Measurements from ENCODE around the gene ELP2.
A peak's percentile ranks its signal among the peaks of the same experiment; 100 is the strongest.
"Not testable (repeated sequence)": the region's sequence is repeated elsewhere in the genome, so short reads cannot be mapped to it uniquely, and the experiment has no call there.

The ELP2 gene

DNA sequence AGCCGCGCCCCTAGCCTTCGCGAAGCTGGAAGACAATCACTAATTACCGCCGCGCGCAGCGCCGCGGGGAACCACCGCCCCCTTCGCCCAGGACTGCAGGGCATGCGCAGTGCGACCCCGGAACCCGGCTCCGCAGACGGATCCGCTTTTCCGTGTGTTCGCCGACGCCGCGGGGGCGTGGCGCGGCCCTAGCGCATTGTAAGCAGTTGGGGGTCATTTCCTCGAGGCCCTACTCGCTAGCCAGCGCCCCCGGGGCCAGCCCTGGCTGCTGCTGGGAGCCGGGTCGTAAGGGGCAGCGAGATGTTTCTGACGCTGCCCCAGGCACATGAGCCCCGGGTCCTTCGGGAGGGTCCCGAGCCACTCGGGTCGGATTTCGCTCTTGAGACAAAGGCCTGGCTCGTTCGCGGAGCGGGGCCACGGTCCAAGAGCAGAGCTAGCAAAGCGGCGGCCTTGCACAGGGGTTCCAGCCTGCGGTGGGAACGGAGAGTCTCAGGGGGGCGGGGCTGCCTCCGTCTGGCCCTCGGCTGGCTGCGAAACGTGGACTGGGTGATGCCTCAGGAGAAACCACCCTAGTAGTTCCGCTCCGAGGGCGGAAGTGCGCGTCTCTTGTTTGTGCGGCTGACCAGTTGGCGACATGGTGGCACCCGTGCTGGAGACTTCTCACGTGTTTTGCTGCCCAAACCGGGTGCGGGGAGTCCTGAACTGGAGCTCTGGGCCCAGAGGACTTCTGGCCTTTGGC is at the start of gene ELP2, which contains the start of gene SLC39A6:
TSS of gene ELP2 (plus strand) at position 600 of the 739 bp plus-strand sequence. CDS start at position 635, 35 bp downstream.
TSS of gene SLC39A6 (minus strand) at position 41 of the 739 bp plus-strand sequence. CDS start 2,333 bp downstream, outside the sequence.
- peak; percentile 94 for DNase-seq

- DNase-seq = not testable (repeated sequence)
Measured at GRCh38 chr18:36081118-36081517, 48.6 kb upstream of the ELP2 start.

DNA sequence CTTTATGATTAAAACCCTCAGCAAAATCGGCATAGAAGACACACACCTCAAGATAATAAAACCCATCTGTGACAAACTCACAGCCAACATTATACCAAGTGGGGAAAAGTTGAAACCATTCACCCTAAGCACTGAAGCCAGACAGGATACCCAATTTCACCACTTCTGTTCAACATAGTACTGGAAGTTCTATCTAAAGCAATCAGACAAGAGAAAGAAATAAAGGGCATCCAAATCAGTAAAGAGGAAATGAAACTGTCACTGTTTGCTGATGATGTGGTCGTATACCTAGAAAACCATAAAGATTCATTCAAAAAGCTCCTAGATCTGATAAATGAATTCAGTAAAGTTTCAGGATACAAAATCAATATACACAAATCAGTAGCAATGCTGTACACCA is 46.0 kb upstream of the ELP2 start:
- DNase-seq = no peak

- no peak for DNase-seq
Measured at GRCh38 chr18:36085195-36085594, 44.5 kb upstream of the ELP2 start.

DNA sequence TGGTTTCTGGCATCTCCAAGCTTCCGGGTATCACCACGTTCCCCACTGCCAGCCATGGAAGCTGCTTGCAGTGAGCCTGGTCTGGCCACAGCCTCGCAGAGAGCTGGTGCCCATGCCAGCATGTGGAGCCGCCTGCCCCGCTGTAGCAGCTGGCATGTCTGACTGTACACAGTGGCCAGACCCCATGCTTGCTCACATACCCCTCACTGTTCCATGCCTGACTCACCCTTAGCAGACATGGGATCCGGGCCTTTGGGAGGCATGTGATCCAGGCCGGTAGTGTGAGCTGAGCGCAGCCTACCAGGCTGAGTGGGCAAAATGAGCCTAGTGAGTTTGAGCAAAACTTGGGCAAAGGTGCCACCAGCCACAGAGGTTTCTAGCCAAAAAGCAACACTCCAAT is 43.5 kb upstream of the ELP2 start:
- no peak for DNase-seq

GRCh38 chr18:36088256-36088655 is 41.4 kb upstream of the ELP2 start:
- DNase-seq = no peak

GRCh38 chr18:36089001-36089400 is 40.7 kb upstream of the ELP2 start:
- no peak for DNase-seq

DNA sequence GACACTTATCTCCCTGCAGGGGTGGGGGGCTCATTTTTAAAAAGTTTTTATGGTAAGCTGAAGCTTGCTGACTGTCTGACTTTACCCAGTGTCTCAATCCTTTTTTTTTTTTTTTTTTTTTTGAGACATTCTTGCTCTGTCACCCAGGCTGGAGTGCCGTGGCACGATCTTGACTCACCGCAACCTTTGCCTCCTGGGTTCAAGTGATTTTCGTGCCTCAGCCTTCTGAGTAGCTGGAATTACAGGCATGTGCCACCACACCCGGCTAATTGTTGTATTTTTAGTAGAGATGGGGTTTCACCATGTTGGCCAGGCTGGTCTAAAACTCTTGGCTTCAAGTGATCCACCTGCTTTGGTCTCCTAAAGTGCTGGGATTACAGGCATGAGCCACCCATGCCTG is 37.6 kb upstream of the ELP2 start:
- DNase-seq = not testable (repeated sequence)

GRCh38 chr18:36094431-36094830 is 35.3 kb upstream of the ELP2 start:
- no peak for DNase-seq

DNA sequence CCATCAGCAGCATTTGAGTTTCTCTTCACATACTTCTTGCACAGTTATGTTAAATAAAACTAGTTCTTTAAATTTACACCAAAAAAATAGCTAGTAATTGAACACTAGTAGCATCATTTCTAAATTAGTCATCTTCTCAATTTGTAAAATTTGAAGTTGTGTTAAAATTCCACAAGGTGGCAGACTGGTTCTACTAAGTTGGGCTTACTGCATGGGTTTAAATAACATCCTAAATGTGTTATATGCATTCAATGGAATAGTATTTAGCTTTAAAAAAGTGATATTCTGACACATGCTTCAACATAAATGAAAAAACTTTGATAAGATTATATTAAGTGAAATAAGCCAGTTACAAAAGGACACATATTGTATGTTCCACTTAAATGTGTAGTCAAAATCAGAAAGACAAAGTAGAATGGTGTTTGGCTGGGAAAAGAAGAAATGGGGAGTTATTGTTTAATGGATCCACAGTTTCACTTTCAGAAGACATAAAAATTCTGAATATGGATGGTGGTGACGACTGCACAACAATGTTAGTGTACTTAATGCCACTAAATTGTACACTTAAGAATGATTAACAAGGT is 33.7 kb upstream of the ELP2 start:
- no peak for DNase-seq

GRCh38 chr18:36096955-36097354 is 32.7 kb upstream of the ELP2 start:
- DNase-seq = no peak

DNA sequence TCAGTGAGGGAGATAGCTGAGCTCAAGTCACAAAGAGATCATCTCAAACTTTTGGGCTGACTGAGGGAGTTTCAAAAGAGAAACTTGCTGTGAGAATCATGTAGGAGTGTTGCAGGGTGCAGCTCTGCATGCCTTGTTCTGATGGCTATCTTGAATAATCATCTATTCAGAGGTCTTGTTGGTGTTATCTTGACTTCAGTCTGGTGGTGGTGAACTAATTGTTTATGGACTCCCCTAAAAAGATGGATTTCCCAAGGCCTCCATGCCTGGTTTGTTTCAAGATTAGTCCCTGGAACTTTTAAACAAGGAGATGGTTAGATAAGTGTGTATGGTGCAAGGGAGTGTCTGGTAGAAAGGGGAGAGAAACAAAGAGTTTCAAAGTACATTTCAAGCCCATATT is 30.4 kb upstream of the ELP2 start:
- no peak for DNase-seq

DNA sequence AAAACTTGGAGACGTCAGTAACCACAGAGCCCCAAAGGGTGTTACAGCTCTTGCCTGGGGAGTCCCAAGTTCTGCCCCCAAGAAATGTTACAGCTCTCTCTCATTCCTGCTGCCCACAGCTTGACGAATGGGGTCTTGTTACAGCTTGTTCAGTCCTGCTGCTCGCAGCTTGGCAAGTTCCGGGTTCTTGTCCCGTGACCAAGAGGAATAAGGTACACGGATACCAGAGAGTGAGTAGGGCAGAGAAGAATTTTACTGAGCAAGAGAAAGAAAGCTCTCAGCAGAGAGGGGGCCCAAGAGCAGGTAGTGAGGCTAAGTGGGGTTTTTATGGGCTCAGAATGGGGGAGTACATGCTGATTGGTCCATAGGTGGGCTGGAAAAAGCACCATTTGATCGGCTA is 27.8 kb upstream of the ELP2 start:
- DNase-seq = no peak

- no peak for DNase-seq
Measured at GRCh38 chr18:36104749-36105148, 24.9 kb upstream of the ELP2 start.

GRCh38 chr18:36107477-36107876 is 22.2 kb upstream of the ELP2 start:
- DNase-seq = no peak

- DNase-seq = no peak
Measured at GRCh38 chr18:36108196-36108595, 21.5 kb upstream of the ELP2 start.

DNA sequence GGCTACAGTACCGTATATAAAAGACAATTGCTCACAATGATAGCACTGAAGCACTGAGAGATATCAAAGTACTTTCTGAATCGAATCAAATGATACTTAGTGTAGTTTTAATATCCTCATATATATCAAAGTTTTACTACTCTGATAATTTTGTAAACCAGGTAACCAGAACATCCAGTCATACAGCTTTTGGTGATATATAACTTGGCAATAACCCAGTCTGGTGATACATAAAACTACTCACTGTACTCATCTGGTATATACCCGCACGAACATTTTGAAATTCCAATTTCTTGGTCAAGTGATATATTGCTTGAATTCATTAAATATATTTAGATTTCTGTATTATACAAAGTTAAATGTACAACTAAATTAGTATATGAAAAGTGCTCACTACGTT is 21.1 kb upstream of the ELP2 start:
- no peak for DNase-seq

DNA sequence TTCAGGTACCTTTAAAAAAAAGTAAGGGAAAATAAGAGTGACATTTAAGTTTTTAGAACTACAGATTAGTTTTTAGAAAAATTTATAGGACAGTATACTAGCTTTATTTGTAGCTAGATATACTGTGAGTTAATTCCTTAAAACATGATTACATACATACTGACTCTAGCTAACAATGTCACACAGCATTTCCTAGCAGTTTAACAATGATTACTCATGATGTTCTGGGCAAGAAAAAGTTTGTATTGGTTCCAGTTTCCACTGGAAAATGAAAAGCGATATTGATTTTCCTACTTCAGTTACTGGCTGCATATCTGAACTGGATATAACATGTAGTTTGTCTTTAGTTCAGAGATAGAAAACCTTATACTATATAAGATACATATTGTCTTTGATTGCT is 20.0 kb upstream of the ELP2 start:
- no peak for DNase-seq

GRCh38 chr18:36112302-36112701 is 17.4 kb upstream of the ELP2 start:
- DNase-seq = no peak

DNA sequence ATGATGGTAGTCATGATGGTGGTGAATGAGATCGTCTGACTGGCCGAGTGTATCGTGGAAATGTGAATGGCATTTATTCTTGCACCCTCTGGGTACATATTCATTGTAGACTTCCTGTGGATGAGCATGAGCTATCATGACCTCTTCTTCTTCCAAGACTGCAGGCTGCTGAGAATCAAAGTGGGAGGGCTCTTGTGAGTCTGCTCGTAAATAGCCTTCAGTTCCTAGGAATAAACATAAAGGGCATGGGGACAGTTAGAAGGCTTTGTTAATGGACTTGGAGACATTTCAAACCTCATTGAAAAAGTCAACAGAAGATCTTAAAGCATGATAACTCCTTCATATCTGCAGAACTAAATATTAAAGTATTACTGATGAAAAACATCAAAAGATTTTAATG is 15.4 kb upstream of the ELP2 start:
- DNase-seq = no peak

- no peak for DNase-seq
Measured at GRCh38 chr18:36114738-36115137, 15.0 kb upstream of the ELP2 start.

GRCh38 chr18:36116771-36117170 is 12.9 kb upstream of the ELP2 start:
- not testable (repeated sequence) for DNase-seq

- no peak for DNase-seq
Measured at GRCh38 chr18:36120297-36120696, 9.4 kb upstream of the ELP2 start.

GRCh38 chr18:36124841-36125240 is 4.9 kb upstream of the ELP2 start:
- DNase-seq = no peak

DNA sequence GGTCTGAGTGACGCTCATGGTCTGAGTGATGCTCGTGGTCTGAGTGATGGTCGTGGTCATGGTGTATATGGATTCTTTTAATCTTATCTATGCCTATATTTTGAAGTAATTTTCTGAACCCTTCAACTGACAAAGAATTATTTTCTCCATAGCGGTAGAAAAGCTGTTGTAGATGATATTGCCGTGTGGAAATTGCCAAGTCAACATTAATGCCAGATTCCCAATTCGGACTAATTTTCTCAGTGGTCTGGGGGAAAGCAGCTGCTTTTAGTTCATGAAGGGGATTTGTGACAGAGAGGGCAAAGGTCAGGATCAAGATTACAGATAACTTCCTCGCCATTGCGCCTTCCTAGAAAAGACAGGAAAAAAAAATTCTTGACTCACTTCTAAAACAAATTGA is 3.0 kb upstream of the ELP2 start:
- no peak for DNase-seq
